GM19438 (cell line): ENCODE results near the gene TBX20.
"Not testable (repeated sequence)": the region's sequence is repeated elsewhere in the genome, so short reads cannot be mapped to it uniquely, and the experiment has no call there.

Source experiments
- ATAC-seq: cut with Tn5 transposase; IDR thresholded peaks from one replicate; pipeline ENCODE4 v1.9.1; 2021; ENCODE audit warnings: low read depth; ENCODE audit not compliant: unreplicated experiment

Gene TBX20

DNA sequence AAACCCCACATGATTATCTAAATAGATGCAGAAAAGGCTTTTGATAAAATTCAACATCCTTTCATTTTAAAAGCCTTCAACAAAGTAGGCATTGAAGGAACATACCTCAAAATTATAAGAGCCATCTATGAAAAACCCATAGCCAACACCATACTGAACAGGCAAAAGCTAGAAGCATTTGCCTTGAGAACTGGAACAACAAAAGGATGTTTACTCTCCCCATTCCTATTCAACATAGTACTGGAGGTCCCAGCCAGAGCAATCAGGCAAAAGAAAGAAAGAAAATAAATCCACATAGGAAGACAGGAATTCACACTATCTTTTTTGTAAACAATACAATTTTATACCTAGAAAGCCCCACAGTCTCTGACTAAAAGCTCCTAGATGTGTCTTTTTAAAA, 86.2 kb downstream of the TBX20 start:
- not testable (repeated sequence) for ATAC-seq

DNA sequence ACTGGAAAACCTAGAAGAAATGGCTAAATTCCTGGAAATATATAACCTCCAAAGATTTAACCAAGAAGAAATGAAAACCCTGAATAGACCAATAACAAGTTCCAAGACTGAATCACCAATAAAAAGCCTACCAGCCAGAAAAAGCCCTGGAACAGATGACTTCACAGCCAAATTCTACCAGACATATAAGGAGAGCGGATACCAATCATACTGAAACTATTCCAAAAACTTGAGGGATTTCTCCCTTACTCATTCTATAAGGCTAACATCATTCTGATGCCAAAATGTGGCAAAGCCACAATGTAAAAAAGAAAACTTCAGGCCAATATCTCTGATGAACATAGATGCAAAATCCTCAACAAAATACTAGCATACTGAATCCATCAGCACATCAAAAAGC, 86.7 kb downstream of the TBX20 start:
- ATAC-seq, result not testable (repeated sequence)

DNA sequence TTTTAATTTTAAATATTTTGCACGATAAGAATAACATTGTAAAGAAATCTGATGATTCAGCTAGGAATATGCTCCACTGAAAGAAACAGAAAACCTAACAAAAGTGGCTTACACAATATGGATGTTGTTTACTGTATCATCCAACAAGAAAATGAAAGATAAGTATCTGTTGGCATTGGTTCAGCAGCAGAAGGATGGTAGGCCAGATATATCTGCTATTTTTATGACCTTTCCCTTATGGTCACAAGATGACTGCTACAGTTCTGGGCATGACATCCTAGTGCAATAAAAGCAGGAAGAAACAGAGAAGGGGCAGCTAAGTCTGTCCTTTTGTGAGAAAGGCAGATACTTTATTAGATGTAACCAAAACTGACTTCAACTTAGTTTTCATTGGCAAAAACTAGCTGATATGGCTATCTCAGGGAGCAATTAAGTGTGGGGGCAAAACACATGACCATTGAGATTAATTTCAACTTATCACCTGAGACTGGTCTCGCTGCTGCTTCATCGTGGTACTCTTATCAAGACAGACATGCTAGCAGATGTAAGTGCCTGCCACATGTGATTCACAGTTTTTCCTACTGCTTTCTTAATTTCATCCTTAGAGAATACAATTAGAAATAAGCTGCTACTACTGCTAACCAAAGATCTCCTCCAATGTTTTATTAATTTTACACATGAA, 92.7 kb downstream of the TBX20 start:
- ATAC-seq, result not testable (repeated sequence)
